ENCODE data around the gene ACOT11.

GRCh38 chr1:54643736-54644135, 95.7 kb downstream of the ACOT11 start:
- TF ChIP-seq CTCF (IDR thresholded peaks at IDR 0.05) = no peak
- no peak for TF ChIP-seq POLR2A (IDR thresholded peaks at IDR 0.05)
